Adipocyte (in vitro differentiated cells): ENCODE measurements around the gene CACNA1I.

Source experiments
- DNase-seq: peaks from one replicate; pipeline ENCODE4 v3.0.0-alpha.2; 2015; ENCODE audit warnings: low read depth
- H3K27me3 ChIP-seq: replicated peaks from 2 replicates; pipeline ENCODE4 v1.7.0; 2013; ENCODE audit warnings: mild to moderate bottlenecking, low read length, moderate library complexity; ENCODE audit not compliant: control insufficient read depth, insufficient read depth
- H3K36me3 ChIP-seq: 2 replicates; pipeline ENCODE4 v1.7.0; 2013; ENCODE audit warnings: low read length, mild to moderate bottlenecking, moderate library complexity; ENCODE audit not compliant: control insufficient read depth, insufficient read depth, severe bottlenecking
- H3K4me1 ChIP-seq: 2 replicates; pipeline ENCODE4 v1.7.0; 2013; ENCODE audit warnings: mild to moderate bottlenecking, low read length, moderate library complexity; ENCODE audit not compliant: control insufficient read depth, insufficient read depth
- H3K4me3 ChIP-seq: 2 replicates; pipeline ENCODE4 v1.7.0; 2013; ENCODE audit warnings: mild to moderate bottlenecking, low read length, moderate library complexity
- H3K9ac ChIP-seq: 2 replicates; pipeline ENCODE4 v1.7.0; 2013; ENCODE audit warnings: mild to moderate bottlenecking, low read length, moderate library complexity
- H3K9me3 ChIP-seq: 2 replicates; pipeline ENCODE4 v1.7.0; 2013; ENCODE audit warnings: mild to moderate bottlenecking, low read length, moderate library complexity; ENCODE audit not compliant: control insufficient read depth

The CACNA1I gene

DNA sequence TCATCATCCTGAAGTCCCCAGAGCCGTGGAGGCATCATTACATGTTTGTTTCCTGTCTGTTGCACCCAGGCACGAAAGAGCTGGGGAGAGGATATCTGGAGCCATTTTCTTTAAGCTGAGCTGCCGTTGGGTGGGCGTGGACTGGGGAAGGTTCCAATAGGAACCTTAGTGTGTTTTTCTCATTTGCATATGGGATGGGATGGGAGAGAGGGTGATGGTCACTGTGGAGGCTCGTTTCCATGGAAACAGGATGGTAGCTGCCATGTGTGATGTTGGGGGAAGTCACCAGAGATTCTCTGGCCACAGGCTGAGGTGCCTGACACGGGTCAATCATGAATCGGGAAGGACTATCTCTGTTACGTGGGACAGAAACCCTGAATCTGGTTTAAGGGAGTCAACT lies 39.7 kb downstream of the CACNA1I start:
- Histone ChIP-seq H3K9ac (no peak overlapping the region), H3K4me3 (no peak overlapping the region), H3K4me1 (no peaks in the 10 kb centered on the region), H3K27me3 (peaks cover 58% of the 10 kb centered on the region), H3K9me3 (peaks cover 19% of the 10 kb centered on the region), H3K36me3 (no peaks in the 10 kb centered on the region)
- DNase-seq: no peak

DNA sequence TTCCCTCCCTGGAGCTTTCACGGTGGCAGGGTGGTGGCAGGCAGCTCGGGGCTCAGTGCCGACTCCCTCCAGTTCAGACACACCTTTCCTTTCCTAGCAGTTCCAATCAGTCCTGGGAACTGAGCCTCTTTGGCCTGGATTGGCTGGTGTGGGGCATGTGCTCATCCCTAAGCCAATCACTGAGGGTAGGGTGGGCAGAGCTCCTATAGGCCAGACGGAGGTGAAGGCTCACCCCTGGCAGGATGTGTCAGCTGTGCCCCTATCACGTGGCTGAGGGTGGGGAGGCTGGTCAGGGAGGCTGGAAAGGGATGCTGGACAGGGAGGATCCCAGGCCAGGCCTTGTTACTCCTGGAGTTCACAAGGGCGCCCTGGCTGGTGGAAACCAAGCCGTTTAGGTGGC lies 40.2 kb downstream of the CACNA1I start:
- H3K27me3 ChIP-seq: peaks cover 58% of the 10 kb centered on the region
- DNase-seq: no peak
- H3K9ac ChIP-seq: no peak overlapping the region
- no peaks in the 10 kb centered on the region for H3K36me3 ChIP-seq
- H3K4me3 ChIP-seq: no peak overlapping the region
- H3K9me3 ChIP-seq: peaks cover 22% of the 10 kb centered on the region
- H3K4me1 ChIP-seq: no peaks in the 10 kb centered on the region

DNA sequence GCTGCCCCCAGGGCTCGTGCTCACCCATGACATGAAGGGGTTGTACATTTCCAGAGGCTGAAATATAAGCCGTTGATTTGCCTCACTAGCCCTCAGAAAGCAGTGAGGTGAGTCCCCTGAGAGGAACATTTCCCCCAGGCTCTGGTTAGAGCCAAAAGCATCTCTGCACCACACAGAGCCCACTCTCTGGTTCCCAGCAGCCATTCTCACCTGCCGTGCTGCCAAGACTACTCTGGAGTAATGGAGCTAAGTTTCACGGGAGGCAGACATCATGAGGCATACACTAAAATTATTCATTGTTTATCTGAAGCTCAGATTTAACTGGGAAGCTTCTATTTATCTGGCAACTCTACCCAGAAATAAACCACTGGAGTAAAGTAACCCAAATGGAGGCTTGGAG lies 40.8 kb downstream of the CACNA1I start:
- no peak overlapping the region for H3K4me3 ChIP-seq
- H3K27me3 ChIP-seq: peaks cover 57% of the 10 kb centered on the region
- DNase-seq: no peak
- H3K9me3 ChIP-seq: peaks cover 23% of the 10 kb centered on the region
- H3K4me1 ChIP-seq: no peaks in the 10 kb centered on the region
- no peak overlapping the region for H3K9ac ChIP-seq
- no peaks in the 10 kb centered on the region for H3K36me3 ChIP-seq

DNA sequence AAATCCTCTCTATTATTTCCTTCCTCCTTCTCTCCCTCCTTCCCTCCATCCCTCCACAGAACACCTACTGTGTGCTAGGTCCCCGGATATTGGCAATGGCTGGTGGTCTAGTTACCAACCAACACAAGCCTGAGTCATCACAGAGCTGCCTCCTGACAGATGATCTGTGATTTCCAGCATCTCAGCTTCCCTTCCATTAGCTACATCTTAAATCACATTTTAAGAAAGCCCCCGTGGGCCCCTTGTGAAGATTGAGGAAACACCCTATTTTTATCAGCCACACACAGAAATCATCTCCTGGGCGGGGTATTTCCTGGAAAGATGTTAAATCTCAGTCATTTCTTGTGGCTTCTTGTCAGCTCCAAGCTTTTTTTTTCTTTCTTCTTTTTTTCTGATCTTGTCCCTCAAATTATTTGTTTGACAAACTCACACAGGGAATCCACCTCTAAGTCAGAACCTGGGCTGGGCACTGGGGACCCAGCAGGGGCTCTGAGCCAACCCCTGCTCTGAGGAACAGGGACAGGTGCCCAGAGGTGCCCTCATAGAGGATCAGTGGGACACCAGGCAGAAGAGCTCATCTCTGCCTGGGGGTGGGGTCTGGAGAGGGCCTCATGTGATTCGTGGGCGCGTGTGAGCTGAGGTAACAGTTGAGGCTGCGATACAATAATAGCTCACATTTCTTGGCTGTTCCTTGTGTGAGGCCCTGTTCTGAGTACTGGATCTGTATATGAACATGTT lies 42.4 kb downstream of the CACNA1I start:
- no peaks in the 10 kb centered on the region for H3K4me1 ChIP-seq
- H3K4me3 ChIP-seq: no peak overlapping the region
- no peak for DNase-seq
- peaks cover 65% of the 10 kb centered on the region for H3K27me3 ChIP-seq
- no peaks in the 10 kb centered on the region for H3K36me3 ChIP-seq
- no peak overlapping the region for H3K9ac ChIP-seq
- H3K9me3 ChIP-seq: peaks cover 23% of the 10 kb centered on the region

DNA sequence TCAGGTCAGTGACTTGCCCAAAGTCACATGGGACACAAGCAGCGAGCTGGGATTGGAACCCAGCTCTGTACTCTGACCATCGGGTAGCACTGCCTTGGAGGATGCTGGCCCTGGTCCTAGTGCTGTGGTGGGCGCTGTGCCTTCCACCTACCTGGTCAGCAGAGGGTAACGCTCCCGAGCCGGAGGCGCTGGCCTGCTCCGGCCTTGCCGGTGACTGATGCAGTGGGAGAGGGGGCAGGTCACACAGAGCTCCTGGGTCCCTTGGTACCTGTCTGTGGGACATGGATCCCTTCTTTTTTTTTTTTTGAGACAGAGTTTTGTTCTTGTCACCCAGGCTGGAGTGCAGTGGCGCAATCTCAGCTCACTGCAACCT lies 43.0 kb downstream of the CACNA1I start:
- no peak for DNase-seq
- peaks cover 65% of the 10 kb centered on the region for H3K27me3 ChIP-seq
- H3K9me3 ChIP-seq: peaks cover 23% of the 10 kb centered on the region
- no peak overlapping the region for H3K9ac ChIP-seq
- H3K4me1 ChIP-seq: no peaks in the 10 kb centered on the region
- no peaks in the 10 kb centered on the region for H3K36me3 ChIP-seq
- H3K4me3 ChIP-seq: no peak overlapping the region

DNA sequence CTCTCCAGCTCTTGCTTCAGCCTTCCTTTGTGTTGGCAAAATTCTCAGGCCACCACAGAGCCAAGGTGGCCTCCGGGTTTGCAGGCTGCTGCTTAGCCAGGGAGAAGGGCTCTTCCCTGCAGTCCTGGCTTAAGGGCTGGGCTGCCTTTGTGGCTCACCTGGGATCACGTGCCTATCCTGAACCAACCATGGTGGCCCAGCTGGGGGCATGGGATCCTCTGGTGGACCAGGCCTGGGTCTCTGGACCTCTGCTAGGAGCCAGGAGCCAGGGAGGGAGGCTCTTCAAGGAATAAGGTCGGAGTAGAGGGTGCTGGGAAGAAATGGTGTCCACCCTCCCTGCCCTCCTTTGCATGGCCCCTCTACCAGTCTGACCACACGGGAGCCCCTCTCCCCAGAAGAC lies 43.9 kb downstream of the CACNA1I start:
- peaks cover 71% of the 10 kb centered on the region for H3K27me3 ChIP-seq
- no peaks in the 10 kb centered on the region for H3K36me3 ChIP-seq
- no peak overlapping the region for H3K9ac ChIP-seq
- DNase-seq: no peak
- no peaks in the 10 kb centered on the region for H3K4me1 ChIP-seq
- no peak overlapping the region for H3K4me3 ChIP-seq
- H3K9me3 ChIP-seq: peaks cover 23% of the 10 kb centered on the region

DNA sequence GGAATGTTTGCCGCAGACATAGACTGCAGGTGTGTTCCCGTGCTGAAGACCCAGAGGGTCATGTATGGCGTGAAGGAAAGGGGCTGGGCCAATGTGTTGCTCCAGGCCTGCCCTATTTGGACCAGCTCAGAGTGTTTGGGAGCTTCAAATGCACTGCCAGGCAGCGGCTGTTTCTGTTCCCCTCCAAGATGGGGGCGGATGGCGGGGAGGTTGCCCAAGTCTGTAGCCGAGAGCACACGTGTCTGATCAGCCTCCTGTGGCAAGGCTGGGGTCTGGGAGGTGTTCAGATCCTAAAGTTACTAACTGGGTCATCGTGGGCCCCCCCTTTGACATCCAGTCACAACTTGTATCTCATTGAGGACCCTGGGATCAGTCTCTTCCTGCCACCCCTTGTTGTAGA lies 45.5 kb downstream of the CACNA1I start:
- no peaks in the 10 kb centered on the region for H3K4me1 ChIP-seq
- no peak for DNase-seq

DNA sequence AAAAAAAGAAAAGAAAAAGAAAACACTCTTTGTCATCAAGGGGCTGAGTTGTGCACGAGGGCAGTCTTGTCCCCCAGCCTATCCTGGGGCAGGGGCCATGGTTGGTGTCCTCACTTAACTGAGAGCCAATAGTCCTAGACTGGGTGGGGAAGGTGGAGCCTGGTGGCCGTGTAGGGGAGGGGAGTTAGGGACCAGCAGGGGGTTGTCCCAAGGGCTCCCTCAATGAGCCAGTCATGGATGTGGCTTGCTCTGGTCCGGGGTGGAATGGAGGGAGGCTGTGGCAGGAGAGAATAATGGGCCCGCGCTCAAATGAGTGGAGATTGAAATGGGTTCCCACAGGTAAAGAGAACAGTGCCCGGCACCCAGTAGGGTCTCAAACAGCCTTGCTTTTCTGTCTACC lies 46.2 kb downstream of the CACNA1I start:
- H3K9me3 ChIP-seq: peaks cover 15% of the 10 kb centered on the region
- peaks cover 60% of the 10 kb centered on the region for H3K27me3 ChIP-seq
- no peaks in the 10 kb centered on the region for H3K4me1 ChIP-seq
- no peak for DNase-seq
- H3K9ac ChIP-seq: no peak overlapping the region
- no peaks in the 10 kb centered on the region for H3K36me3 ChIP-seq
- no peak overlapping the region for H3K4me3 ChIP-seq

More for the DNA sequence above, 45.5 kb downstream of the CACNA1I start:
- Histone ChIP-seq H3K36me3 (no peaks in the 10 kb centered on the region), H3K27me3 (peaks cover 67% of the 10 kb centered on the region), H3K4me3 (no peak overlapping the region), H3K9me3 (peaks cover 22% of the 10 kb centered on the region), H3K9ac (no peak overlapping the region)

DNA sequence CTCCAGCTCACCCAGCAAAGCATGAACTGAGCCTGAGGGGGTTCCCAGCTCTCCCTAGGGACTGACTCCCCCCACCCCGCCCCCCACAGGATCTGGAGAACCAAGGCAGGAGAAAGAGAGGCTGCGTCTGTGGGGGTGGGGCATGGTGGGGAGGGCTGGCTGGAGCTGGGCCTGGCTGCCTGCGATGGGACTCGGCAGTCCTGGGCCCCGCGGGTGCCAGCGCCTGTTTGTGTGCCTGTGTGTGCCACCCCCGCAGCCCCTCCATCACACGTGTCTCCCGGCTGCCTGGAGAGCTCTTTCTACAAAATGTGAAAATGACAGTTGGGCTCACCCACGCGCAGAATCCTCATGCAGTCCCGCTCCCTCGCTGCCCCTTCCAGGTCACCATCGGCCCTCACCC lies 46.8 kb downstream of the CACNA1I start:
- DNase-seq: no peak
- no peaks in the 10 kb centered on the region for H3K4me1 ChIP-seq
- peaks cover 9% of the 10 kb centered on the region for H3K9me3 ChIP-seq
- H3K9ac ChIP-seq: no peak overlapping the region
- peaks cover 55% of the 10 kb centered on the region for H3K27me3 ChIP-seq
- H3K4me3 ChIP-seq: no peak overlapping the region
- no peaks in the 10 kb centered on the region for H3K36me3 ChIP-seq

DNA sequence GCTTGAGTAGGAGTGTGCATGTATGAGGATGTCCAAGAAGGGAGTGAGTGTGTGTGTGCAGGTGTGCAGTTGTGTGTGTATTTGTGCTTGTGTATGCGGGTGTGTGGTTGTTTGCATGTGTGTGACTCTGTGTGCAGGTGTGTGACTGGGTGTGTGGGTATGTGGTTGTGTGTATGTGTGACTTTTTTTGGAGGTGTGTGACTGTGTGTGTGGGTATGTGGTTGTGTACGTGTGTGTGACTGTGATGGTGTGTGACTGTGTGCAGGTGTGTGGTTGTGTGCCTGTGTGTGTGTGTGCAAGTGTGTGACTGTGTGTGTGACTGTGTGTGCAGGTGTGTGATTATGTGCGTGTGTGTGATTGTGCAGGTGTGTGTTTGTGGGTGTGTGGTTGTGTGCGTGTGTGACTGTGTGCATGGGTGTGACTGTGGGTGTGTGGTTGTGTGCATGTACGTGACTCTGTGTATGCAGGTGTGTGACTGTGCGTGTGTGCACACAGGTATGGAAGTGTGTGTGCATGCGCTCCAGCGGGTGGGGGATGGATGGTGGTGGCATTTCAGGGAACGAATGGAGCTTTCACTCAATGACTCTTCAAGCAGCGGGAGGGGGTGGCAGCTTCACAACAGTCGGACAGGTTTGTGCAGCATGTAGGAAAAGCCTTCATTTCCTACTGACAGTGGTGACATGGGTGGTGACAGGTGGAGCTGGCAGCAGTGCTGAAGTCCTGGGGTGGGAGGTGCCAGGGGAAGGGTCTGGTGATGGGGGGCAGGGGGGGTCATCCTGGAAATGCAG lies 47.6 kb downstream of the CACNA1I start:
- Histone ChIP-seq H3K4me1 (no peaks in the 10 kb centered on the region), H3K27me3 (peaks cover 53% of the 10 kb centered on the region), H3K9ac (no peak overlapping the region), H3K36me3 (no peaks in the 10 kb centered on the region), H3K9me3 (peaks cover 4% of the 10 kb centered on the region), H3K4me3 (no peak overlapping the region)
- DNase-seq: no peak

DNA sequence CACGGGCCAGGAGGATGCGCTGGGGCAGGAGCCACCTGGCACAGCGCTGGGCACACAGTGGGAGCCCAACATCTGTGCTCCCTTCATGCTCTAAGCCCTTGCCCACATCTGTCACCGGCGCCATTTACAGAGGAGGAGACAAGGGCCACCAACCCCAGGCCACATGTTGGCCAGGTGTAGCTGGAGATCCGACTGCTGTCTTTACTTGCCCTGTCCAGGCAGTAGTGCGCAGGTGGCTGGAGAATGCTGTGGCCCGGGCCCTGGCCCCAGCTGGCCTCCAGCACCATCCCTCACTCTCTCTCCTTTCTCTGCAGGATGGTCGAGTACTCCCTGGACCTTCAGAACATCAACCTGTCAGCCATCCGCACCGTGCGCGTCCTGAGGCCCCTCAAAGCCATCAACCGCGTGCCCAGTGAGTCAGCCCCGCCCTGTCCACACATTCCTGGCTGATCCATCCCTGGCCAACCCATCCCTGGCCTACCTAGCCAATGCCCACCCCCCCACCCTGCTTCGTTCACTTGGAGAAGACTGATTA lies 48.5 kb downstream of the CACNA1I start:
- H3K27me3 ChIP-seq: peaks cover 61% of the 10 kb centered on the region
- H3K36me3 ChIP-seq: no peaks in the 10 kb centered on the region
- H3K9me3 ChIP-seq: peaks cover 4% of the 10 kb centered on the region
- no peak overlapping the region for H3K4me3 ChIP-seq
- H3K9ac ChIP-seq: no peak overlapping the region
- no peaks in the 10 kb centered on the region for H3K4me1 ChIP-seq
- no peak for DNase-seq
